DOHH2 (cell line): ENCODE measurements around the gene BANK1.

ENCODE experiments used
- CTCF ChIP-seq: fragments of 200-600 bp; sonication (generic); IDR thresholded peaks from one replicate; pipeline ENCODE4 v1.5.1; 2014; ENCODE audit warnings: antibody characterized with exemption, mild to moderate bottlenecking, low read depth, low read length; ENCODE audit not compliant: poor library complexity, severe bottlenecking
- EZH2phosphoT487 ChIP-seq: fragments of 200-600 bp; sonication (generic); IDR thresholded peaks from 2 replicates; pipeline ENCODE4 v1.6.1; 2017; ENCODE audit warnings: borderline replicate concordance, mild to moderate bottlenecking, antibody characterized with exemption, low read length, moderate library complexity, mixed read lengths

- TF ChIP-seq CTCF (no peak), EZH2phosphoT487 (no peak)
Observed at GRCh38 chr4:101870874-101871273, 80.3 kb downstream of the BANK1 start.
